ENCODE measurements around the gene TMEM132D.

TMEM132D gene

DNA sequence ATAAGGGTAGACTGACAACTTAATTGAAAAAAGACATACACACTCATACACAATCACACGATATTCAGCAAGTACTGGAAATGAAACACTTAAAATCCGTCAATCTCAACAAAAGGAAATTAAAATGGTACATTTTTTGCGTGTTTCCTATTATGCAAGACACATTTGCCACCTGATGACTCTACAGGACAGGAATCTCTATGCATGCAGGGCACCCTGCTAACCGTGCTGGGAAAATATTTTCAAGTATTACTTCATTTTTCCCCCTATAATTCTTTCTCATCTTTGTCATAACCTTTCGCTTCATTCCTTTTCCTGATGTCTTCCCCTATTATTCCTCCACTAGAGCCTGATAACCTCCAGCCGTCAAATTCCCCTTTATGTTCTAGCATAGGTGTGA is 150.2 kb downstream of the TMEM132D start:
- Histone ChIP-seq H3K36me3 (ENCODE audit: control insufficient read depth, insufficient read depth, low read length) (no peaks in the 10 kb centered on the region), H3K4me3 (replicated peaks; ENCODE audit: low read depth, low read length) (no peak overlapping the region), H3K27me3 (replicated peaks; ENCODE audit: control insufficient read depth, insufficient read depth, low read length) (no peaks in the 10 kb centered on the region)
- no peak for DNase-seq (ENCODE audit: extremely low read depth, insufficient read length)
- TF ChIP-seq, protein P1, sequence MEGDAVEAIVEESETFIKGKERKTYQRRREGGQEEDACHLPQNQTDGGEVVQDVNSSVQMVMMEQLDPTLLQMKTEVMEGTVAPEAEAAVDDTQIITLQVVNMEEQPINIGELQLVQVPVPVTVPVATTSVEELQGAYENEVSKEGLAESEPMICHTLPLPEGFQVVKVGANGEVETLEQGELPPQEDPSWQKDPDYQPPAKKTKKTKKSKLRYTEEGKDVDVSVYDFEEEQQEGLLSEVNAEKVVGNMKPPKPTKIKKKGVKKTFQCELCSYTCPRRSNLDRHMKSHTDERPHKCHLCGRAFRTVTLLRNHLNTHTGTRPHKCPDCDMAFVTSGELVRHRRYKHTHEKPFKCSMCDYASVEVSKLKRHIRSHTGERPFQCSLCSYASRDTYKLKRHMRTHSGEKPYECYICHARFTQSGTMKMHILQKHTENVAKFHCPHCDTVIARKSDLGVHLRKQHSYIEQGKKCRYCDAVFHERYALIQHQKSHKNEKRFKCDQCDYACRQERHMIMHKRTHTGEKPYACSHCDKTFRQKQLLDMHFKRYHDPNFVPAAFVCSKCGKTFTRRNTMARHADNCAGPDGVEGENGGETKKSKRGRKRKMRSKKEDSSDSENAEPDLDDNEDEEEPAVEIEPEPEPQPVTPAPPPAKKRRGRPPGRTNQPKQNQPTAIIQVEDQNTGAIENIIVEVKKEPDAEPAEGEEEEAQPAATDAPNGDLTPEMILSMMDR (IDR thresholded peaks at IDR 0.05; ENCODE audit: insufficient read depth, low read length, poor library complexity, severe bottlenecking) = no peak

DNA sequence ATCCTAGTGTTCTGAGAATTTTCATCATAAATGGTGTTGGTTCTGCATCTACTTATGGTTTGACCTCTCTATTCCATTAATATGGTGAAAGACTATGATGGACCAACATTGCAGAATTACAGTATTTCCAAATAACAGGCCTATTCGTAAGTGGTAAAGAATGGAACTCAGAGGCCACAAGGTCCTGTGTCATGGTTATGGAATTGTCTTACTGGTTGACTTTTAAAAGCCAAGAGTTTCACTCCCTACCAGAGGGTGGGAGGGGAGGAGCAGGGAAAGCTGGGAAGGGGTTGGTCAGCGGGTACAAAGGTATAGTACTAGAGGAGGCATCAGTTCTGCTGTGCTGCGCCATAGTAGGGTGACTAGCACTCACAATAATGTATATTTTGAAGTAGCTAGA is 153.4 kb downstream of the TMEM132D start:
- no peak for DNase-seq (ENCODE audit: extremely low read depth, insufficient read length)
- TF ChIP-seq, protein P1 (IDR thresholded peaks at IDR 0.05; ENCODE audit: insufficient read depth, low read length, poor library complexity, severe bottlenecking) = no peak
- Histone ChIP-seq H3K4me3 (replicated peaks; ENCODE audit: low read depth, low read length) (no peak overlapping the region), H3K36me3 (ENCODE audit: control insufficient read depth, insufficient read depth, low read length) (no peaks in the 10 kb centered on the region), H3K27me3 (replicated peaks; ENCODE audit: control insufficient read depth, insufficient read depth, low read length) (no peaks in the 10 kb centered on the region)

DNA sequence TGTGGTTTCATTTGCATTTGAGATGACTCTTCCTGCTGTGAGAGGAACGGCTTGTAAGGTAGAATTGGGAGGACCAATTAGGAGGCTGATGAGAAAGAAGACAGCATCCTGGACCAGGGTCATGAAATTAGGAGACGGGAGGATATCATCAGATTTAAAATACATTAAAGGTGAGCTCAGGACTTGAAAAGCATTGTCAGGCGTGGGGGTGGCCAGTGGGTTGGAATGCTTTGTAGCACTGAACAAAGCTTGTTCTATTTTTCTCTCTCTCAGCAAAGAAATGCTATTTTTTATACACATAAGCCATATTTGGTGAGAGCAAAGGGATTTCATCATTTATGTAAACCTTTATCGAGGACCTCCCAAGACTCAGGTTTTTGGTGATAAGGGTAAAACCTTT is 157.5 kb downstream of the TMEM132D start:
- no peak for DNase-seq (ENCODE audit: extremely low read depth, insufficient read length)
- Histone ChIP-seq H3K27me3 (replicated peaks; ENCODE audit: control insufficient read depth, insufficient read depth, low read length) (no peaks in the 10 kb centered on the region), H3K36me3 (ENCODE audit: control insufficient read depth, insufficient read depth, low read length) (no peaks in the 10 kb centered on the region), H3K4me3 (replicated peaks; ENCODE audit: low read depth, low read length) (no peak overlapping the region)
- TF ChIP-seq, protein P1 (IDR thresholded peaks at IDR 0.05; ENCODE audit: insufficient read depth, low read length, poor library complexity, severe bottlenecking) = no peak

DNA sequence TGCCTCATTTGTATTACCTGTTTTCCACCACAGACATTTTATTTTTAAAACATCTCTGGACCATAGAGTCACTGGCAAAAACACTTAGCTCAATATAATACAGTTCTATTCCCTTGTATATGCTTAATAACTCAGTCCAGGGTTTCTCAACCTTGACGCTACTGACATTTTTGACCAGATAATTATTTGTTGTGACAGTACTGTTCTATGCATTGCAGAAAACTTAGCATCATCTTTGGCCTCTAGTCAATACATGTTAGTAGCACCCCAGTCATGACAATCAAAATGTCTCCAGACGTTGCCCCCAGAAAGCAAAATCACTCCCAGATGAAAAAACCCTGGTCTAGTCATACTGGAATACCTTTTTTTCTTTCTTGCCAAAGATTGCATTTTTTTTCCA is 174.7 kb downstream of the TMEM132D start:
- Histone ChIP-seq H3K27me3 (replicated peaks; ENCODE audit: control insufficient read depth, insufficient read depth, low read length) (no peaks in the 10 kb centered on the region), H3K36me3 (ENCODE audit: control insufficient read depth, insufficient read depth, low read length) (no peaks in the 10 kb centered on the region), H3K4me3 (replicated peaks; ENCODE audit: low read depth, low read length) (no peak overlapping the region)
- no peak for DNase-seq (ENCODE audit: extremely low read depth, insufficient read length)
- TF ChIP-seq, protein P1 (IDR thresholded peaks at IDR 0.05; ENCODE audit: insufficient read depth, low read length, poor library complexity, severe bottlenecking) = no peak

DNA sequence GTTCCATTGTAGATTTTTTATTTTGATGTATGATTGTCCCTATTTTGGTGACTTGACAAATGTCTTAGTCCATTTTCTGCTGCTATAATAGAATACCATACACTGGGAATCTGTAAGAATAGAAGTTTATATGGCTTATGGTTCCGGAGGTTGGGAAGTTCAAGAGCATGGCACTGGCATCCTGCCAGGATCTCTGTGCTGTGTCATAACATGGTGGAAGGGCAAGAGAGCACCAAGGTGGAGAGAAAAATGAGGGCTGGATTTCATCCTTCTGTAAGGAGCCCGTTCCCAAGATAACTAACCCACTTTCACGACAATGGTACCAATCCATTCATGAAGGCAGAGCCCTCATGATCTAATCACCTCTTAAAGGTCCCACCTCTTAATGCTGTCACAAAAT is 176.7 kb downstream of the TMEM132D start:
- no peaks in the 10 kb centered on the region for H3K36me3 ChIP-seq (ENCODE audit: control insufficient read depth, insufficient read depth, low read length)
- no peak for DNase-seq (ENCODE audit: extremely low read depth, insufficient read length)
- TF ChIP-seq, protein P1 (IDR thresholded peaks at IDR 0.05; ENCODE audit: insufficient read depth, low read length, poor library complexity, severe bottlenecking) = no peak
- no peaks in the 10 kb centered on the region for H3K27me3 ChIP-seq (replicated peaks; ENCODE audit: control insufficient read depth, insufficient read depth, low read length)
- no peak overlapping the region for H3K4me3 ChIP-seq (replicated peaks; ENCODE audit: low read depth, low read length)

DNA sequence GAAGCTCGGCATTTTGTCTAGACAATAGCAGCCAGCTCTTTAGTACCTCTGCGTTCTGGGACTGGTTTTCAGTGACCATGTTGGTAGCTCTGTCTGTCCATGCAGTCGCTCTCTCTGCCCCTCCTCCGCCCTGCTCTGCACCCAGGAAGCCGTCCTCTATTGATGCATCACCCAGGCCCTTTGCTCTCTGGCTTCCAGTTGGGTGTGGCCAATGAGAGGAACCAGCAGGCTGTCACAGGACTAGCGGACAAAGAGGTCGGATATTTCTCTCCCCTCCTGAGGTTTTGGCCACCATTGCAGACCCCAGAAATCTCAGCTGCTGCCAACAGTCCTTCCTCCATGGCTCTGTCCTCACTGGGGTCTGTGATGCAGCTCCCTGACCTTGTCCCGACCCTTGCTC is 180.6 kb downstream of the TMEM132D start:
- H3K36me3 ChIP-seq (ENCODE audit: control insufficient read depth, insufficient read depth, low read length) = no peaks in the 10 kb centered on the region
- no peak for DNase-seq (ENCODE audit: extremely low read depth, insufficient read length)
- no peak overlapping the region for H3K4me3 ChIP-seq (replicated peaks; ENCODE audit: low read depth, low read length)
- TF ChIP-seq, protein P1 (IDR thresholded peaks at IDR 0.05; ENCODE audit: insufficient read depth, low read length, poor library complexity, severe bottlenecking) = no peak
- no peaks in the 10 kb centered on the region for H3K27me3 ChIP-seq (replicated peaks; ENCODE audit: control insufficient read depth, insufficient read depth, low read length)

All from GM06990 (cell line).